ENCODE results near the gene HTT-AS. TPM values are rescaled to one million over a fixed set of nuclear protein-coding genes. Genes with fewer than 3 reads are reported as not detected.

The HTT-AS gene
- total and polyA plus RNA-seq, 12 donors, result not detected

- TF ChIP-seq POLR2A (IDR thresholded peaks at IDR 0.05) (no peak), CTCF (IDR thresholded peaks at IDR 0.05) (no peak)
- WGBS, 4 donors, result 93 to 95% (median 95%) methylated on average over 21 of the region's 21 CpGs
- no peaks in the 10 kb centered on the region for H3K36me3 ChIP-seq (replicated peaks in 1 of 2)
- no peak overlapping the region for H3K4me3 ChIP-seq
- no peaks in the 10 kb centered on the region for H3K27me3 ChIP-seq
- no peak for DNase-seq
- H3K4me1 ChIP-seq (replicated peaks in 1 of 2), result no peaks in the 10 kb centered on the region
- H3K9me3 ChIP-seq (replicated peaks in 1 of 3), result no peaks in the 10 kb centered on the region
- intact Hi-C loops (cut with DNase I), result no loop called here
- H3K27ac ChIP-seq, result no peak overlapping the region
Observed at GRCh38 chr4:3025881-3026280, 48.5 kb downstream of the HTT-AS start.

- intact Hi-C loops (cut with DNase I), result no loop called here
- H3K9me3 ChIP-seq (replicated peaks in 1 of 3), result no peaks in the 10 kb centered on the region
- H3K27ac ChIP-seq, result no peak overlapping the region
- TF ChIP-seq POLR2A (IDR thresholded peaks at IDR 0.05) (no peak), CTCF (IDR thresholded peaks at IDR 0.05) (no peak)
- H3K4me1 ChIP-seq (replicated peaks in 1 of 2), result no peaks in the 10 kb centered on the region
- DNase-seq, result no peak
- H3K36me3 ChIP-seq (replicated peaks in 1 of 2), result no peaks in the 10 kb centered on the region
- no peak overlapping the region for H3K4me3 ChIP-seq
- H3K27me3 ChIP-seq, result no peaks in the 10 kb centered on the region
- WGBS, 4 donors, result 68 to 87% (median 85%) methylated on average over 3 of the region's 3 CpGs
Observed at GRCh38 chr4:3022651-3023050, 51.7 kb downstream of the HTT-AS start.

- Histone ChIP-seq H3K9me3 (replicated peaks in 1 of 3) (no peaks in the 10 kb centered on the region), H3K4me3 (no peak overlapping the region), H3K27me3 (no peaks in the 10 kb centered on the region), H3K36me3 (replicated peaks in 1 of 2) (no peaks in the 10 kb centered on the region), H3K4me1 (replicated peaks in 1 of 2) (no peaks in the 10 kb centered on the region), H3K27ac (no peak overlapping the region)
- DNase-seq, result no peak
- intact Hi-C loops (cut with DNase I), result no loop called here
- TF ChIP-seq CTCF (IDR thresholded peaks at IDR 0.05) (no peak), POLR2A (IDR thresholded peaks at IDR 0.05) (no peak)
- WGBS, 4 donors, result 90 to 98% (median 95%) methylated on average over 8 of the region's 8 CpGs
Observed at GRCh38 chr4:3022112-3022511, 52.2 kb downstream of the HTT-AS start.

GRCh38 chr4:3021627-3022026 is 52.7 kb downstream of the HTT-AS start:
- WGBS, 4 donors, result 90 to 97% (median 92%) methylated on average over 8 of the region's 8 CpGs
- no peaks in the 10 kb centered on the region for H3K36me3 ChIP-seq (replicated peaks in 1 of 2)
- H3K4me1 ChIP-seq (replicated peaks in 1 of 2), result no peaks in the 10 kb centered on the region
- TF ChIP-seq POLR2A (IDR thresholded peaks at IDR 0.05), result no peak
- no peak for TF ChIP-seq CTCF (IDR thresholded peaks at IDR 0.05)
- H3K27me3 ChIP-seq, result no peaks in the 10 kb centered on the region
- no peak overlapping the region for H3K4me3 ChIP-seq
- no peak for DNase-seq
- H3K27ac ChIP-seq, result no peak overlapping the region
- no peaks in the 10 kb centered on the region for H3K9me3 ChIP-seq (replicated peaks in 1 of 3)
- intact Hi-C loops (cut with DNase I), result no loop called here
